ENCODE results near the gene LYG1. TPM values are rescaled to one million over a fixed set of nuclear protein-coding genes. Genes with fewer than 3 reads are reported as not detected.

LYG1 gene
- total and polyA plus RNA-seq, 2 of the 8 experiments (the other 6 are each of a cell fraction or from before 2014, with no cell fraction given) = 0.68 to 0.86 TPM

- H3K4me1 ChIP-seq (replicated peaks in 1 of 4; ENCODE audit: control insufficient read depth in 3 of 4, insufficient read depth in 4 of 4, low read length in 3 of 4) = no peaks in the 10 kb centered on the region
- no peak overlapping the region for H2BK5ac ChIP-seq (ENCODE audit: low read depth, low read length)
- H3K56ac ChIP-seq (replicated peaks; ENCODE audit: insufficient read length, low read depth, low read length) = no peak overlapping the region
- no peak overlapping the region for H2AFZ ChIP-seq (ENCODE audit: low read length)
- peaks cover 2% of the 10 kb centered on the region; the same call in 1 of the 2 replicates for H3K79me1 ChIP-seq (ENCODE audit: low read depth, low read length)
- H2BK15ac ChIP-seq (ENCODE audit: low read length) = no peak overlapping the region
- no peak overlapping the region for H3K9ac ChIP-seq (replicated peaks in 1 of 4; ENCODE audit: extremely low read depth in 1 of 4, low read depth in 3 of 4, low read length in 3 of 4)
- H3K79me2 ChIP-seq (ENCODE audit: control insufficient read depth in 1 of 2, insufficient read depth in 2 of 2, low read length in 2 of 2) = peaks cover 27 to 96% of the 10 kb centered on the region in 2 experiments
- no peak overlapping the region for H3K23ac ChIP-seq (ENCODE audit: insufficient read length)
- FAIRE-seq = no peak
- ChIA-PET CTCF (ENCODE audit: partially characterized antibody) (interaction anchor here (1.5 to 1.8 kb wide), 3 partner anchors 9 to 20 kb away, joined by 4 to 7 read pairs (median 5); partner anchors contain the start of gene EIF5B), POLR2A (ENCODE audit: partially characterized antibody) (interaction anchor here (0.9 kb wide), 1 partner anchor 9 kb away, joined by 3 read pairs; no protein-coding TSS in a partner anchor)
- no peak overlapping the region for H2BK12ac ChIP-seq (ENCODE audit: low read depth, low read length)
- no peak overlapping the region for H3K18ac ChIP-seq (ENCODE audit: extremely low read depth, low read length)
- no peak overlapping the region for H4K5ac ChIP-seq (ENCODE audit: insufficient read length, low read depth, low read length)
- H2BK20ac ChIP-seq (ENCODE audit: low read length) = no peak overlapping the region
- 86% methylated on average over 3 of the region's 3 CpGs; no CpG with 5 or more reads in 1 of the 2 experiments for WGBS, 2 experiments (ENCODE audit: extremely low coverage in 1 of 2, insufficient coverage in 1 of 2, insufficient read length in 1 of 2, insufficient replicate concordance in 2 of 2, low coverage in 1 of 2, low lambda C conversion rate in 2 of 2, missing lambda C conversion rate in 1 of 2)
- no peak overlapping the region for H4K91ac ChIP-seq (replicated peaks; ENCODE audit: insufficient read length, low read length)
- no peak overlapping the region for H4K8ac ChIP-seq (ENCODE audit: extremely low read depth, insufficient read depth, low read length)
- no peak overlapping the region for H3K4me3 ChIP-seq (ENCODE audit: extremely low read depth in 1 of 4, insufficient read depth in 2 of 4, low read depth in 3 of 4, low read length in 4 of 4)
- peaks cover 7 to 9% of the 10 kb centered on the region in 2 experiments for H4K20me1 ChIP-seq (replicated peaks in 1 of 2; ENCODE audit: control insufficient read depth in 1 of 2, insufficient read depth in 2 of 2, low read length in 2 of 2)
- no peak overlapping the region for H3K4ac ChIP-seq (replicated peaks; ENCODE audit: insufficient read length, low read depth, low read length)
- no peak overlapping the region for H3K4me2 ChIP-seq (ENCODE audit: insufficient read depth in 1 of 2, low read depth in 2 of 2, low read length in 2 of 2)
- no peak overlapping the region for H3K27ac ChIP-seq (ENCODE audit: low read depth, low read length)
- no peak overlapping the region for H3K14ac ChIP-seq (ENCODE audit: insufficient read length)
- H3K27me3 ChIP-seq (replicated peaks in 1 of 4; ENCODE audit: control insufficient read depth in 3 of 4, extremely low read depth in 1 of 4, insufficient read depth in 3 of 4, low read length in 3 of 4) = no peaks in the 10 kb centered on the region
- DNase-seq (ENCODE audit: low read depth in 1 of 2, low spot score in 2 of 2) = no peak
- H3K9me3 ChIP-seq (ENCODE audit: insufficient read depth in 2 of 2, low read depth in 1 of 2, low read length in 1 of 2) = no peaks in the 10 kb centered on the region
- no peaks in the 10 kb centered on the region for H3K36me3 ChIP-seq (ENCODE audit: control insufficient read depth in 2 of 4, insufficient read depth in 4 of 4, low read length in 3 of 4)
- H3K23me2 ChIP-seq (ENCODE audit: low read depth, low read length) = no peaks in the 10 kb centered on the region; the same call in 1 of the 2 replicates
- no peak overlapping the region for H2BK120ac ChIP-seq (replicated peaks; ENCODE audit: low read depth, low read length)
- H2AK5ac ChIP-seq (ENCODE audit: low read depth, low read length) = no peak overlapping the region
- no peak for TF ChIP-seq RAD21 (IDR thresholded peaks at IDR 0.05 in 1 of 2, conservative IDR thresholded peaks at IDR 0.05 in 1 of 2; ENCODE audit: low read depth in 2 of 2, low read length in 2 of 2)
- no peak for TF ChIP-seq CEBPB (IDR thresholded peaks at IDR 0.05; ENCODE audit: low read depth, low read length)
- no peak for TF ChIP-seq YY1 (IDR thresholded peaks at IDR 0.05; ENCODE audit: low read depth, low read length)
- TF ChIP-seq CREB1 (IDR thresholded peaks at IDR 0.05) = no peak
- TF ChIP-seq JUND (IDR thresholded peaks at IDR 0.05; ENCODE audit: low read length) = no peak
- TF ChIP-seq TEAD4 (IDR thresholded peaks at IDR 0.05; ENCODE audit: low read depth, low read length) = no peak
- no peak for TF ChIP-seq EGR1 (IDR thresholded peaks at IDR 0.05; ENCODE audit: borderline replicate concordance, low read depth, low read length)
- TF ChIP-seq, protein P1, sequence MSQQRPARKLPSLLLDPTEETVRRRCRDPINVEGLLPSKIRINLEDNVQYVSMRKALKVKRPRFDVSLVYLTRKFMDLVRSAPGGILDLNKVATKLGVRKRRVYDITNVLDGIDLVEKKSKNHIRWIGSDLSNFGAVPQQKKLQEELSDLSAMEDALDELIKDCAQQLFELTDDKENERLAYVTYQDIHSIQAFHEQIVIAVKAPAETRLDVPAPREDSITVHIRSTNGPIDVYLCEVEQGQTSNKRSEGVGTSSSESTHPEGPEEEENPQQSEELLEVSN (IDR thresholded peaks at IDR 0.05) = no peak
Observed at GRCh38 chr2:99348173-99348572, 47.2 kb upstream of the LYG1 start.

Data from H1 (cell line).